ENCODE data around the gene ADCY4. TPM values are rescaled to one million over a fixed set of nuclear protein-coding genes. Genes with fewer than 3 reads are reported as not detected.

ADCY4 gene
- total RNA-seq, 8 experiments from 2014 or later, result 0.43 to 3.7 (median 1.2) TPM

DNA sequence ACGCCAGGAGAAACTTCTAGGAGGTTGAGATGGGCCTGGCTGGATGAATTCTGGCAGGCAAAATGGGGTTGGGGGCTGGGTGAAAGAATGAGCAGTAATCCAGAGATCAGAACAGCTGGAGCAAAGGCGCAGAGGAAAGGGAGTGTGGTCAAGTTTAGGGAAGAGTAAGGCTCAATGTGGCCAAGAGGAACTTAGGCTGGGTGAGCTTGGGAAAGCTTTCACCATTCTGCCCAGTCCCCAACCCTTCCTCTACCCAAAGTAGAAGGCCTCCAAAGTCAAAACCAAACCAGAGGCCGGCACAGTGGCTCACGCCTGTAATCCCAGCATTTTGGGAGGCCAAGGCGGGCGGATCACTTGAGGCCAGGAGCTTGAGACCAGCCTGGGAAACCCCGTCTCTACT lies 53.2 kb downstream of the ADCY4 start:
- WGBS, 10 experiments, result 40 to 100% (median 83%) methylated on average over 1 to 5 of the region's 7 CpGs; no CpG with 5 or more reads in 1 of the 10 experiments
- Histone ChIP-seq H3K4me3 (no peak overlapping the region), H3K4me1 (replicated peaks in 1 of 2) (no peaks in the 10 kb centered on the region), H3K27ac (no peak overlapping the region)
- in situ Hi-C loops (cut with MboI; ENCODE audit: low pct_unique_long_range_greater_than_20kb in 2 of 9, low sequenced_read_pairs in 9 of 9, unreplicated experiment in 9 of 9), result no loop called here
- ATAC-seq (replicated peaks in 6 of 8), result no peak

DNA sequence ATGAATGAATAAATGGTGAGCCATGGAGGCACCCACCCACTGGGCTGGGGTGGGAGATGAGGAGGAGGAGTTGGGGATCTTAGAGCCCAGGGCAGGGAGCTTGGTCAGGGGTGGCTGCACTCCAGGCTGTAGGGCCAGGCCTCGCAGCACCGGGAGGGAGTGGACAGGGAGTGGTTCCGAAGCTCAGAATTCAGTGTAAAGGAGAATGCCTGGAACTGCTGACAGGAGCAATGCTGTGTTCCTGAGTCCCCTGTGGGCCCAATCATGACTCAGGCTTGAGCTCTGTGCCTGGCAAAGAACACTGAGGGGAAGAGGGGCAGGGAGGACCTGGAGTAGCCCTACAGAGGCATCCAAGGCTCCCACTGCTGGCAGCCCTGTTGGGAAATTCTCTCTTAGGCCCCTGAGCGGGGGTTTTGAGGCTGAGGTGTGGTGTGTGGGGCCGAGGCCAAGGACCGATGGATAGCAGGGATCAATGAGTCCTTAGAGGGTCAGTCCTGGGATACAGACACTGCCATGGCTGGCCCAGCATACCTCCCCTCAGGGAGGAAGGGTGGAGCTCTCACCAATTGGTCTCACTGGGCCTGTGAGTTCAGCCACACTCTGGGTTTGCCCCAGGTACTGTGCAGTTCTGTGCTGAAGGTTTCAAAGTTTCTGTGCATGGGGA lies 53.9 kb downstream of the ADCY4 start:
- Histone ChIP-seq H3K4me3 (no peak overlapping the region), H3K4me1 (replicated peaks in 1 of 2) (no peaks in the 10 kb centered on the region), H3K27ac (no peak overlapping the region)
- peak in 2 of 8 experiments; percentile 91 to 94 for ATAC-seq (replicated peaks in 6 of 8)
- in situ Hi-C loops (cut with MboI; ENCODE audit: low pct_unique_long_range_greater_than_20kb in 2 of 9, low sequenced_read_pairs in 9 of 9, unreplicated experiment in 9 of 9), result no loop called here
- 50 to 100% (median 66%) methylated on average over 2 to 6 of the region's 6 CpGs; no CpG with 5 or more reads in 5 of the 10 experiments for WGBS, 10 experiments

DNA sequence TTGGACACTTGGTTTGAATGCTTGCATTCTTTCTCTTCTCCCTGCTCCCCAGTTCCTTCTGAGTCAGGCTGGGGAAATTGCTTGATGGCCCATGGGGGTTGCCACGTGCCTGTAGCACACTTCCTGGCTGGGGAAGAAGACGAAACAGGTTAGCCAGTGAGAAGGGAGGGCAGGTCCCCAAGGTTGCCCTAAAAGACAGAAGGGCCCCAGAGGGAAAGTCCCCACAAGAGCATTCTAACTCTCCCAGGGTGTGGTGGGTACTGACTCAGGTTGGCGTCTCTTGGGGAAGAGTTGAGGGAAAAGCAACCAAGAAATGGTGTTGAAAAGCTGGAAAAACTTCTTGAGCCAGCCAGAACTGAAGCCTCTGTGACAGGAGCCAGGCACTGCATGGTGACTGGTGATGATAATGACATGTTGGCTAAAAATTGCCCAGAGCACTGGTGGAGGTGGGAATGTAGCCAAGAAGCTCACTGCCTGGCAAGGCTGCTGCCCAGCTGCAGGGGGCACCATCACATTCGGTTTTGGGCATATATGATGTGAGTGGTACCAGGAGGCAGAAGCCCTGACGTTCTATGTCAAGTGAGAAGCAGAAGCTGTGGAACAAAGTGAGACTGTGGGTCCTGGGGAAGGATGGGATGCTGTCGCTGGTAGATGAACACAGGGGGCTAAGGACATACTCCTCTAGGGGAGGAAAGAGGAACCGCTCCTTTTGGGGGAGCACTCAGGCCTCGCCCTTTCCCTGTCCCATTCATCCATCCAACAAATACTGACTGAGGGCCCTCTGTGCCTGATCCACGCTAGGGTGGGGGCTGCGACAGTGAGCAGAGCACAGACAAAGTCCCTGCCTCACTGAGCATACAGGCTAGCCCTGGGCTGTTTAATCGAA lies 55.3 kb downstream of the ADCY4 start:
- WGBS, 10 experiments, result 60 to 100% (median 76%) methylated on average over 1 to 6 of the region's 11 CpGs; no CpG with 5 or more reads in 4 of the 10 experiments
- no peak overlapping the region for H3K4me3 ChIP-seq
- peak in 2 of 8 experiments; percentile 3 to 59 for ATAC-seq (replicated peaks in 6 of 8)
- no peak overlapping the region for H3K27ac ChIP-seq
- in situ Hi-C loops (cut with MboI; ENCODE audit: low pct_unique_long_range_greater_than_20kb in 2 of 9, low sequenced_read_pairs in 9 of 9, unreplicated experiment in 9 of 9), result no loop called here
- no peaks in the 10 kb centered on the region for H3K4me1 ChIP-seq (replicated peaks in 1 of 2)

DNA sequence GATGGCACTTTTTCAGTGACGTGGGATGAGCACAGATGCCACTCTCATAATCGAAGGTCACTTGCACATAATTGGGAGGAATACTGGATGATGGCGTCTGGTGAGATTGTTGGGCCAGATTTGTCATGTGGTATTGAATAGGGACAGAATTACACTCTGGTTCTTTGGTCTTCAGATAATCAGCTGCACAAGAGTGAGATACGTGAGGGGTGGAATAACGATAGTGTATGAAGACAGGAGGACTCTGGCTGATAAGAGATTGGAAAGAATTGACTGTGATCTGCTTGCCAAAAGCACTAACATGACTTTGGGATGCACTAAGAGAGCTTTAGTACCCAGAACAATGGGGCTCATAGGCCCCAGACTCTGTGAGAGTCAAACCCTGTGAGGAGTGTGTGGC lies 56.4 kb downstream of the ADCY4 start:
- Histone ChIP-seq H3K4me3 (no peak overlapping the region), H3K4me1 (replicated peaks in 1 of 2) (no peaks in the 10 kb centered on the region), H3K27ac (no peak overlapping the region)
- no peak for ATAC-seq (replicated peaks in 6 of 8)
- in situ Hi-C loops (cut with MboI; ENCODE audit: low pct_unique_long_range_greater_than_20kb in 2 of 9, low sequenced_read_pairs in 9 of 9, unreplicated experiment in 9 of 9), result no loop called here
- WGBS, 10 experiments, result 71 to 100% (median 91%) methylated on average over 1 to 5 of the region's 5 CpGs; no CpG with 5 or more reads in 2 of the 10 experiments

DNA sequence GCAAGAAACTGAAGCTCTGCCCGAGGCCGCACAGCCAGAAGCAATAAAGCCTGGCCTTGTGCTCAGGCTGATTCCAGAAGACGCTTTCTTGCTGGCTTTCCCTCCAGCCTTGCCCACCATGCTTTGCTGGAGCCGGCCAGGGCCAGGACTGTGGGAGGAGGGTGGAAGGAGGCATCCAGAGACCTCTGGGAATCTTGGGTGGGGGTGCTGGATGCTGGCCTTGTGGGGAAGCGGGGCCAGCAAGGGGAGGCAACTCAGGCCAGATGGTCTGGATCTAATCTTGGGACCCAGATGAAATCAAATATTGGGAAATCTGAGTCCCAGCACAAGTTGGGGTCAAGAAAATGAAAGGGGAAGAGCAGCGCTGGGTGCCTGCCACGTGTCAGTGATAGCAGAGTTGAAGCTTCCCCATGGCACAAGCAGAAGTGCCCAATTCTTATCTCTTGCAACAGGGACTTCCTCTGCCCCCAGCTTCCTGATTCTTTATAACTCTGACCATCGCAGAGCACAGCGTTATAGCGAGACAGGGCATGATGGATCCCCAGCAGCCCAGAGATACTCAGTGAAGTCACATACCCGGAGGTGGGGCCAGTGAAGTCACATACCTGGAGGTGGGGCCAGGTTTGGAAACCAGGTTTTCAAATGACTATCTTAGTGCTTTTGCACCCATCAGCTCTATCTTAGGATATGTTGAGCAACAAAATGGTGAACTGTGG lies 57.1 kb downstream of the ADCY4 start:
- Histone ChIP-seq H3K27ac (no peak overlapping the region), H3K4me1 (replicated peaks in 1 of 2) (no peaks in the 10 kb centered on the region), H3K4me3 (no peak overlapping the region)
- WGBS, 10 experiments, result 45 to 92% (median 82%) methylated on average over 2 to 6 of the region's 11 CpGs; no CpG with 5 or more reads in 3 of the 10 experiments
- ATAC-seq (replicated peaks in 6 of 8), result no peak
- in situ Hi-C loops (cut with MboI; ENCODE audit: low pct_unique_long_range_greater_than_20kb in 2 of 9, low sequenced_read_pairs in 9 of 9, unreplicated experiment in 9 of 9), result no loop called here

DNA sequence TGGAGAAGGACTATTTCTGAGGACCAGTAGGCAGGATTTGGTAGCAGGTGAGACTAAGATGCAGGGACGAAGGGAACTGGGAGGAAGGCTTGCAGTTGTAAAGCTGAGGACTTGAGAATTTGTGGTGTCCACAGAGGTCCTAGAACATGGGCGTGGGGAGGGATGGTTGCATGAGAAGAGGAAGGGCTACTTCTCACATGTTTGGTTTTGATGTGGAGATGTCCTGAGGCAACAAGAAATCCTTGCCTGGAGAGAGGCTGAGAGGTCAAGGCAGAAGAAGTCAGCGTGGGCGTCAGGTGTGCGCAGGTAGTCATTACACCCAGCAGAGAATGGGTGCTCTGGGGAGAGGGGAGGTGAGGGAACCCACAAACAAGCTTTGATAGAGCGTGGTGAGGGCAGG lies 57.8 kb downstream of the ADCY4 start:
- in situ Hi-C loops (cut with MboI; ENCODE audit: low pct_unique_long_range_greater_than_20kb in 2 of 9, low sequenced_read_pairs in 9 of 9, unreplicated experiment in 9 of 9), result no loop called here
- WGBS, 10 experiments, result 60 to 100% (median 83%) methylated on average over 1 to 4 of the region's 6 CpGs; no CpG with 5 or more reads in 2 of the 10 experiments
- ATAC-seq (replicated peaks in 6 of 8), result no peak
- H3K4me1 ChIP-seq (replicated peaks in 1 of 2), result no peaks in the 10 kb centered on the region
- H3K4me3 ChIP-seq, result no peak overlapping the region
- no peak overlapping the region for H3K27ac ChIP-seq

DNA sequence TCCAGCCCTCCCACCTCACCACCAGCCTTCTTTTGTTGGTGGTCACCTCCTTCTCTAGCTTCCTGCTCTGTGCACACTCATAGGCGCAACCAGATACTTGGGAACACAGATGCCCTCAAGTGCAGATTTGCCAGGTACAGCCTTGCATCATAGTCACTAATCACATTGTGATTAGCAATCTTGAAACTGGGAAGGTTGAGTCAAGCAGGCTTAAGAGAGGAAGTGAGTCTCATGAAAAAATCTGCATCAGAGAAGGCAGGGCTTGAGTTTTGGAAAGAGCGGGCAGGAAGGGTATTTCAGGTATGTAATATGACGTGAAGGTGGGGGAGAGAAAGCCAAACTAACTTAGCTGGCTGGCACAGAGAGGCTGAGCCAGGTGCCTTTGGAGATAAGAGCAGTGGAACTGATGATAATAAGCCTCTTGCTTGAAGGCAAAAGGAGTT lies 60.7 kb downstream of the ADCY4 start:
- no peak overlapping the region for H3K27ac ChIP-seq
- in situ Hi-C loops (cut with MboI; ENCODE audit: low pct_unique_long_range_greater_than_20kb in 2 of 9, low sequenced_read_pairs in 9 of 9, unreplicated experiment in 9 of 9), result no loop called here

DNA sequence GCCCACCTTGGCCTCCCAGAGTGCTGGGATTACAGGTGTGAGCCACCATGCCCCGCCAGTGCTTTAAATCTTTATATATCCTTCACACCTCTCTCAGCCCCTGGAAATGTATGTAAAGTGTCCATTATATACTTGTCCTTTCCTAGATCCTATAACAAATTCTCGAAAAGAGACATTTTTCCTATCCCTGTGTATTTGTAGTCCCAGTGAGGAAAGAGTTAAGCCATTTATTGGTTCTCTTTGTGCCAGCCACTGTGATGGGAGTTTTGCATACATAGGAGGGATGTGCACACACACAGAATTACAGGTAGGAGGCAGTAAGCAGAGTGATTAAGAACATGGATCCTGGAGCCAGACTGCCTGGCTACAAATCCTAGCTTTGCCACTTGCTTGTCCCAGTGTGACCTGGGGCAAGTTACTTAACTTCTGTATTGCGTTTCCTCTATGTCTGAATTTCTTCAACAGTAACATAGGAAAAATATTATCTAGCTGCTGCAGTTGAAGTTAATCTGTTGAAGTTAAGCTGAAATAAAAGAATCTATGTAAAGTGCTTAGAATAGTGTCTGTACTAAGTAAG lies 61.4 kb downstream of the ADCY4 start:
- in situ Hi-C loops (cut with MboI; ENCODE audit: low pct_unique_long_range_greater_than_20kb in 2 of 9, low sequenced_read_pairs in 9 of 9, unreplicated experiment in 9 of 9), result no loop called here
- no peak for ATAC-seq (replicated peaks in 6 of 8)
- Histone ChIP-seq H3K4me3 (no peak overlapping the region), H3K27ac (no peak overlapping the region), H3K4me1 (replicated peaks in 1 of 2) (peaks cover 0 to 2% of the 10 kb centered on the region in 2 donors)
- WGBS, 10 experiments, result 80 to 100% (median 92%) methylated on average over 1 to 2 of the region's 3 CpGs; no CpG with 5 or more reads in 3 of the 10 experiments

More for the DNA sequence above, 60.7 kb downstream of the ADCY4 start:
- ATAC-seq (replicated peaks in 6 of 8), result no peak
- peaks cover 0 to 2% of the 10 kb centered on the region in 2 donors for H3K4me1 ChIP-seq (replicated peaks in 1 of 2)
- WGBS, 10 experiments, result 55 to 100% (median 92%) methylated on average over 1 to 3 of the region's 3 CpGs; no CpG with 5 or more reads in 3 of the 10 experiments
- H3K4me3 ChIP-seq, result no peak overlapping the region

DNA sequence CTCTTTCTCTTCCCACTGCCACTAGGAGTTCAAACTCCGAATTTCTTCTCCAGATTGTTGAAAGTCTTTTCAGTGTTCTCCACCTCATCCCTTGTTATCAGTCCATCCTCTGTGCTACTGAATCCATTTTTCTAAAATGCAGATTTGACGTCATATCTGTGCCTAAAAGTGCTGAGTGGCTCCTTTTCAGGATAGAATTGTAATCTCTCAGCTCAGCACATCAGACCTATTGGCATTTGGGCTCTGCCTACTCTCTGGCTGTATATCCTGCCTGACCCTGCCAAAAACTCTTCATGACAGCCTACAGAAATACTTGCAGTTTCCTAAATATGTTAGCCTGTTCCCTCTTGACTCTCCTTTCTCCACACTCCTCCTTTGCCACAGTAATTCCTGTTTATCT lies 62.4 kb downstream of the ADCY4 start:
- in situ Hi-C loops (cut with MboI; ENCODE audit: low pct_unique_long_range_greater_than_20kb in 2 of 9, low sequenced_read_pairs in 9 of 9, unreplicated experiment in 9 of 9), result no loop called here
- H3K4me1 ChIP-seq (replicated peaks in 1 of 2), result peaks cover 0 to 2% of the 10 kb centered on the region in 2 donors
- 75 to 100% (median 85%) methylated on average over 1 to 2 of the region's 2 CpGs; no CpG with 5 or more reads in 1 of the 10 experiments for WGBS, 10 experiments
- H3K4me3 ChIP-seq, result no peak overlapping the region
- H3K27ac ChIP-seq, result no peak overlapping the region
- ATAC-seq (replicated peaks in 6 of 8), result no peak

DNA sequence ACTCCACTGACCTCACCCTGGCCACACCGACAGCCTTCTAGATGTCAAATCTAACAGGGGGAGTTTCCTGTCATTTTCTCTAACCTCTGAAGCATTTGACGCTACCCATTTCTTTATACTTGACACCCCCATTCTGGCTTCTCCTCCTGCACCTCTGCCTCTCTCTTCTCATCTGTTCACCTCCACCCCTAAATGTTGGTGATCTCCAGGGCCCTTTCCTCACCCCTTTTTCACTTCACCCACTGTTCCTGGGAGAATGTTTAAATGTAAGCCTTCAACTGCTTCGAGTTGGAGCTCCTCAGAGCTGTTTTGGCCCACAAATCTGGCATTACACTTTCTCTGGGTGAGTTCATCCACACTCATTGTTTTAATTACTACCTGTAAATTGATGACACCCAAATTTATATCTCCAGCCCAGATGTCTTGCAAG lies 63.0 kb downstream of the ADCY4 start:
- in situ Hi-C loops (cut with MboI; ENCODE audit: low pct_unique_long_range_greater_than_20kb in 2 of 9, low sequenced_read_pairs in 9 of 9, unreplicated experiment in 9 of 9), result no loop called here
- Histone ChIP-seq H3K4me3 (peak overlapping the region; percentile 74 to 95 (median 92)), H3K27ac (peak overlapping the region in 1 of 2 donors; percentile 95), H3K4me1 (replicated peaks in 1 of 2) (peaks cover 0 to 2% of the 10 kb centered on the region in 2 donors)
- WGBS, 10 experiments, result 0 to 14% (median 3%) methylated on average over 1 to 2 of the region's 3 CpGs; no CpG with 5 or more reads in 2 of the 10 experiments
- ATAC-seq (replicated peaks in 6 of 8), result peak in 1 of 8 experiments; percentile 25

DNA sequence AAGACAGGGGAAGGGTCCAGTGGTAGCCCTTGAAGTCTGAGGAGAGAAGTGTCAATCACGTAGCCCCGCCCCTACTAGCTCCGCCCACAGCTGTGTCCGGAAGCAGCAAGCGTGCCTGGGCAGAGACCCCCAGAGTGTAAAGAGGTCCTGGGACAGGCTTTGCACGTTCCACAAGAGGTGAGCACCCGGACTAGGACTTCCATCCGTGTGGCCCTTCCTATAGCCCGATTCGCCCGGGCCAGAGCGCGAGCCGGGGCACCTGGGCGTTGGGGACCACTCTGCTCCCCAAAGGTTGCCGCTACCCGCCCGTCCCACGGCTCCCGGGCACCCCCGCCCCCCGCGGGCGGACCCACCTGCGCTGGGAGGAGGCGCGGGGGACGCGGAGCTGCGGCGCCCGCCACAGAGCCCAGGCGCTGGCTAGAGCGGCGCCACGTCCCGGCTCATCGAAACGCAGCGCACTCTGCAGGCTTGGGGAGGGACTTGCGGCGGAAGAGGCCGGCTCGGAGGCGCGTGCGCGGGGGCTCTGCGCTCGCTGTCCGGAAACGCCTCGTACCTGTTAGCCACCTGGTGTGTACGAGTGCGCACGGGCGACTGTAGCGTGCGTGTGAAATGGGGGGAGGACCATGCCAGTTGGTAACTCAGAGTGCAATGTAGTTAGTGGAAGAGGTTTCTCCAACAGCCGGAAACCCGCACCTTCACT lies 63.6 kb downstream of the ADCY4 start, which contains the start of gene RABGGTA:
RABGGTA (minus strand) TSS at position 464 of the 700 bp plus-strand sequence. CDS start 482 bp downstream, outside the sequence.
- 0 to 30% (median 0%) methylated on average over 1 to 2 of the region's 61 CpGs; no CpG with 5 or more reads in 7 of the 10 experiments for WGBS, 10 experiments
- Histone ChIP-seq H3K27ac (peak within 1 kb of the TSS; percentile 95), H3K4me1 (replicated peaks in 1 of 2) (peaks cover 0 to 2% of the 10 kb centered on the region in 2 donors), H3K4me3 (peak within 1 kb of the TSS; percentile 74 to 95 (median 92))
- in situ Hi-C loops (cut with MboI; ENCODE audit: low pct_unique_long_range_greater_than_20kb in 2 of 9, low sequenced_read_pairs in 9 of 9, unreplicated experiment in 9 of 9), result no loop called here
- peak; percentile 94 to 98 (median 96) for ATAC-seq (replicated peaks in 6 of 8)

Data from motor neuron (in vitro differentiated cells).